ENCODE results near the gene KRT33B. TPM values are rescaled to one million over a fixed set of nuclear protein-coding genes. Genes with fewer than 3 reads are reported as not detected.

KRT33B gene
- total RNA-seq, 1 donor from 2014 or later, result 0.61 TPM

- no peak for DNase-seq
- H3K4me3 Mint-ChIP-seq (ENCODE audit: unreplicated experiment), result no peak overlapping the region
- peaks cover 8% of the 10 kb centered on the region for H3K36me3 Mint-ChIP-seq (ENCODE audit: unreplicated experiment)
- no peak overlapping the region for H3K27ac Mint-ChIP-seq (ENCODE audit: unreplicated experiment)
- H3K4me1 Mint-ChIP-seq (ENCODE audit: low read depth, unreplicated experiment), result no peaks in the 10 kb centered on the region
- TF ChIP-seq CTCF (IDR thresholded peaks at IDR 0.05; ENCODE audit: partially characterized antibody, unreplicated experiment), result no peak
- H3K27me3 Mint-ChIP-seq (ENCODE audit: unreplicated experiment), result peaks cover 7% of the 10 kb centered on the region
- H3K9me3 Mint-ChIP-seq (ENCODE audit: unreplicated experiment), result peaks cover 3% of the 10 kb centered on the region
Measured at GRCh38 chr17:41340494-41340893, 29.1 kb downstream of the KRT33B start.

GRCh38 chr17:41339571-41340172, 29.9 kb downstream of the KRT33B start:
- DNase-seq, result no peak
- no peak for TF ChIP-seq CTCF (IDR thresholded peaks at IDR 0.05; ENCODE audit: partially characterized antibody, unreplicated experiment)
- Mint-ChIP-seq H3K4me3 (ENCODE audit: unreplicated experiment) (no peak overlapping the region), H3K36me3 (ENCODE audit: unreplicated experiment) (peaks cover 8% of the 10 kb centered on the region), H3K4me1 (ENCODE audit: low read depth, unreplicated experiment) (no peaks in the 10 kb centered on the region), H3K27me3 (ENCODE audit: unreplicated experiment) (peaks cover 7% of the 10 kb centered on the region), H3K27ac (ENCODE audit: unreplicated experiment) (peak overlapping the region; percentile 3), H3K9me3 (ENCODE audit: unreplicated experiment) (peaks cover 3% of the 10 kb centered on the region)

GRCh38 chr17:41338961-41339485, 30.6 kb downstream of the KRT33B start:
- H3K27ac Mint-ChIP-seq (ENCODE audit: unreplicated experiment), result no peak overlapping the region
- peaks cover 2% of the 10 kb centered on the region for H3K4me1 Mint-ChIP-seq (ENCODE audit: low read depth, unreplicated experiment)
- H3K4me3 Mint-ChIP-seq (ENCODE audit: unreplicated experiment), result no peak overlapping the region
- peaks cover 10% of the 10 kb centered on the region for H3K36me3 Mint-ChIP-seq (ENCODE audit: unreplicated experiment)
- H3K9me3 Mint-ChIP-seq (ENCODE audit: unreplicated experiment), result peaks cover 5% of the 10 kb centered on the region
- no peak for TF ChIP-seq CTCF (IDR thresholded peaks at IDR 0.05; ENCODE audit: partially characterized antibody, unreplicated experiment)
- DNase-seq, result no peak
- H3K27me3 Mint-ChIP-seq (ENCODE audit: unreplicated experiment), result peaks cover 9% of the 10 kb centered on the region

- Mint-ChIP-seq H3K36me3 (ENCODE audit: unreplicated experiment) (peaks cover 3% of the 10 kb centered on the region), H3K9me3 (ENCODE audit: unreplicated experiment) (peaks cover 1% of the 10 kb centered on the region), H3K27me3 (ENCODE audit: unreplicated experiment) (peaks cover 6% of the 10 kb centered on the region), H3K4me1 (ENCODE audit: low read depth, unreplicated experiment) (peaks cover 2% of the 10 kb centered on the region), H3K27ac (ENCODE audit: unreplicated experiment) (no peak overlapping the region), H3K4me3 (ENCODE audit: unreplicated experiment) (no peak overlapping the region)
- DNase-seq, result no peak
- TF ChIP-seq CTCF (IDR thresholded peaks at IDR 0.05; ENCODE audit: partially characterized antibody, unreplicated experiment), result no peak
Measured at GRCh38 chr17:41335747-41336146, 33.9 kb downstream of the KRT33B start.
